ENCODE results near the gene SLC7A4.
"Not testable (repeated sequence)": the region's sequence is repeated elsewhere in the genome, so short reads cannot be mapped to it uniquely, and the experiment has no call there.

Gene SLC7A4

DNA sequence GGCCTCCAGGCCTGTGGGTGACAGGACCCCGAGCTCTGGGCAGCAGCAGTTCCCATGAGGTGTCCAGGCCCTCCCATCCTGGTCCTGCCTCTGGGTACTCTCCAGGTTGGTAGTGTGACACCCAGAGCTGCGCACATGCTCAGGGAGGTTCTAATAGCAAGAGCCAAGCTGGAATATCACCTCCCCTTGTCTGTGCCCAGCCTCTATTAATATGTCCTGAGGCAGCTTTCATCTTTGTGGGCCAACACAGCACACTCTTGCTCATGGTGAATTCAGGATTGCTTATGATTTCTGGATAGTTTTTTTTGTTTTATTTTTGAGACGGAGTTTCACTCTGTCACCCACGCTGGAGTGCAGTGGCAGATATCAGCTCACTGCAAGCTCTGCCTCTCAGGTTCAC lies 14.0 kb downstream of the SLC7A4 start:
- DNase-seq: no peak

DNA sequence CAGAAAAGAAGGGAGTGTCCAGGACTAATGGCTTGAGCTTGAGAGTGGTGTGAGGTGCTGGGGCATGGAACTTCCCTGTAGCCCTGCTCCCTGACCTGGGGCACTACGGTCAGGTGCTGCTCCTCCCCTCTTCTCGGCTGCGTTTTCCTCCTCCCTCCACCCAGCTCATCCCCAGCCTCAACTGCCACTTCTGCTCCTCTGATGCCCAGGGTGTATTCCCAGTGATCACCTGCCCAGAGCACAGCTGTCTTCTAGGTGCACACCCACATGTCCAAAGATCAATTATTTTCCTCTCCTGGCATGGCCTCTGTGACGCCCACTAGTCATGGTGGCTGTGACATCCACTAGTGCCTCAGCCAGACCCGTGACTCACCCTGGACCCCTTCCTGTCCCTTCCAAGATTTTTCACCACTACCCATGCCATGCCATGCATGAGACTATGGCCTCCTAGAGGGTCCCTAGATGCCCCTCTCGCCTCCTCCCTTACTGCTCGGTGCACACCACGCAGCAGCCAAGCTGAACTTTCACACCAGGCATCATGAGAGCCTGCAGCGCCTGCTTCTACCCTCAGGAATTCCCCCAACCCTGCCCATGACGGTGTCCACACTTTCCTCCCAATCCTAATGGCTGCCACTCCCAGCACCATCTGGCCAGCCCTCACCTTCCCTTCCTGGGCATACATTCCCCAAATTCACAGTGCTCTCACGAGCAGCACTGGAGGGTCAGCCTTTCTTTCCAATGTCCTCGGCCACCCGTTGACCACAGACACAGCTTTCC lies 15.5 kb downstream of the SLC7A4 start:
- no peak for DNase-seq

DNA sequence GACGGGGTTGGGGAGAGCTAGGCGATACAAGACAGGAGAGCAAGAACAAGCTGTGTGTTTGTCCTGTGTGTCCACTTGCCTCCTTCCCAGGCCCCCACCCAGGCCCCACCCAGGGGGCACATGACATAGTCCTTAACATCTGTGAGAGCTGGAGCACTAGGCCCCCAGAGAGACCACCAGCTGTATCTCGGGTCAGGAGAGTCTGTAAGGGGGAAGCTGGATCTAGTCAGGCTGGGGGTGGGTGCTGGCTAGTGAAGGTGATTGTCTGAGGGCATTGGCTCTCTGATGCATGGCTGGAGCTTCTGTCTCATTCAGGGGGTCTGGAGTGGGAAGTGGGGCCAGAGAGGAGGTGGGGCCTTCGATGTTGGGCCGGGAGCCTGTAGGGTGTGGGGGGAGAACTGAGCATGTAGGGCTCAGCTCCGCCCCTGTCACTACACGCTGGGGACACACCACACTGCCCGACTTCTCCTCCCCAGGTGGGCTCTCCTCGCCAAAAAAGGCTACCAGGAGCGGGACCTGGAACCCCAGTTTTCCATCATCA lies 16.8 kb downstream of the SLC7A4 start:
- DNase-seq: no peak

- DNase-seq: no peak
These were observed 17.5 kb downstream of the SLC7A4 start, which contains the start of gene P2RX6 for GRCh38 chr22:21014726-21015465. Gene P2RX6, plus strand, starts transcription at chr22:21015165. Its CDS starts 10 bp downstream, at chr22:21015175.

DNA sequence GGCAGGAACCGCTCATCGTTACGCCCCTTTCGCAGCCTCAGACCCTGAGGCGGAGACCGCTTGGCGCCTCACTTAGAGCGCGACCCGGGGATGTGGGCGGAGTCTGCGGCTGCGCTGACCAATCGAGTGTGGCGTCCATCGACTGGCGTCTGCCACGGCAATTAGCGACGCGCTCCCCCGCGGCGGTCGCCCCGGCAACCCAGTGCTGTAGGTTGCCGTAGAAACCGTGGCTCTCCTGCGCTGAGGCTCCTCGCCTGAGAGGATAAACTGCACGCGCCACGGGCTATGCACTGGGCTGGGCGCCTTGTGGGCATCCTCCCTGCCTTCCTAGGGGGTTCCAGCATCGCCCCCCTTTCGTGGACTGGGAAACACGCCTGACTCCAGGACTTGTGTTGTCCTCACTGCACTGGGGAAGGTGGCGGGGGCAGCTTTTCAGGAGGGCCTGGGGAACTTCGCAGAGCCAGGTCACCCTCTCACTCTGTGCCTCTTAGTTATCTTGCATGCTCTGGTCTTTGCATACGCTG lies 18.1 kb downstream of the SLC7A4 start:
- DNase-seq: peak; percentile 85

DNA sequence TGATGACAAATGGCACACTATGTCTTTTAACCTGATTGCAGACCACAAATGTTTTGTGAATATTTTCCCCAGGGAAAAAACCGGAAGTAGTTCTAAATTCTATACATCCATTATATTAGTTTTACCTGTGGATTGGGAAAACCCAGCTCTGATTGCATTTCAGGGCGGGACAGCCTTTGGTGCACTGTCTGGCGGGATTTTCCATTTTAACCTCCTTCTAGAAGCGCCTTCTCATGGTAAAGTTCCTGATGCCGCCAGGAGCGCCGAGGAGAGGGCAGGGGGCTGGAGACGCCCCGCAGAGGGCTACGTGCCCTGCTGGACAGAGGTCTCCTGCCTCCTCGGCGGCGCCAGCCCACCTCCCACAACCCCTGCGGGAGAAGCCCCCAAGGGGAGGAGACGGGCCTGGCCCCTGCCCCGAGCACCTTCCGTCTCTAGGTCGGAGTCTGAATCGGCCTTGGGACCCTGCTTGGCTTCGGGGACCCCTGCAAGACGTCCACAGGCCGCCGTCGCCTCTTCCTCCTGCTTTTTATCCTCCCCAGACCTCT lies 18.6 kb downstream of the SLC7A4 start:
- DNase-seq: no peak

DNA sequence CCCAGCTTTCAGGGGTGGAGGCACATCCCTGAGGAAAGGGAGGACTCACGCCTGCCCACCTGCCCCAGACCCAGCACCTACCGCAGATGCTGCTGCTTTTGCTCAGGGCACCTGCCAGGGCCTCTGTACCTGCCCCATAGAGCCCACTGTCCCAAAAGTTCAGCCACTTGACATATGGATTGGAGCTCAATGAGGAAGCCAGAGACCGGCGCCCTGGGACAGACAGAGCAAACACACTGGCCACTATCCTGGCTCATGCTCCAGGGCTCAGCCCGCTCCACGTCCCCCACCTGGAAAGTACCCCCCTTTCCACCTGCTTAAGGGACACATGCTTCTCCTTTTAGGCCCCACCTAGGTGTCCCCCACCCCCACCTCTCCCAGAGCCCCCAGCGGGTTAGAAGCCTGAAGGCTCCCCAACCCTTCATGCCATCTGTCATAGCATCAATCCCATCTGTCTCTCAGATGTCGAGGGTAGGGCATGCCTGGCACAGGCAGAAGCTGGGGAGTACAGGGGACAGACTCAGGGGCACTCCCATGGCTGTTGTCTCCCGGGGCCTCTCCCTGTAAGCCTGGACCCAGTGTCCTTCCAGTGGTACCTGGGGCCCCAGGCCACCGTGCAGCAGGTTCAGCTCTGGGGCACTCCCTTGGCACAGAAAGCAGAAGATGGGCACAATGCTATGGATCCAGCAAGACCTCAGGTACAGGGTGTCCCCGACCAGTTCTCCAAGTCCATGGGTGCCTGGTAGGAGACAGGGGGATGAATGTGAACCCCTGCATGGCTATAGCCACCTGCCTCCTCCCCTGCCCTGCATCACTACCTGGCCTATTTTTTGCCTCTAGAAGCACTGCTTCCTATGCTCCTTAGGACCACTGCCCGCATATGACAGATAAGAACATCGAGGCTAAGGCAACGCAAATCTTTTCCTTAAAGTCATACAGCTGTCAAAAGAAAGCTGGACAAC lies 19.6 kb downstream of the SLC7A4 start:
- DNase-seq: no peak

GRCh38 chr22:21010426-21011113 lies 21.8 kb downstream of the SLC7A4 start:
- DNase-seq: no peak

- DNase-seq: no peak
These were observed 22.5 kb downstream of the SLC7A4 start for GRCh38 chr22:21009638-21010425.

- DNase-seq: not testable (repeated sequence)
These were observed 23.2 kb downstream of the SLC7A4 start for GRCh38 chr22:21009208-21009607.

- no peak for DNase-seq
These were observed 28.6 kb downstream of the SLC7A4 start for GRCh38 chr22:21003782-21004181.

GRCh38 chr22:21001601-21002325 lies 30.6 kb downstream of the SLC7A4 start, which contains the start of gene THAP7:
Gene THAP7, minus strand, starts transcription at chr22:21002118. Its CDS starts 207 bp downstream, at chr22:21001911.
- peak; percentile 98 for DNase-seq

- no peak for DNase-seq
These were observed 31.3 kb downstream of the SLC7A4 start for GRCh38 chr22:21000987-21001600.

GRCh38 chr22:21000207-21000986 lies 32.0 kb downstream of the SLC7A4 start:
- DNase-seq: no peak

- DNase-seq: no peak
These were observed 32.8 kb downstream of the SLC7A4 start for GRCh38 chr22:20999350-21000206.

GRCh38 chr22:20998411-20999336 lies 33.7 kb downstream of the SLC7A4 start:
- no peak for DNase-seq
